HG02970 (cell line): ENCODE measurements around the gene BRDT.

Experiments
- ATAC-seq: cut with Tn5 transposase; IDR thresholded peaks from one replicate; pipeline ENCODE4 v1.9.1; 2021; ENCODE audit warnings: mild to moderate bottlenecking, moderate library complexity, moderate number of reproducible peaks; ENCODE audit not compliant: unreplicated experiment, low FRiP score

The BRDT gene

DNA sequence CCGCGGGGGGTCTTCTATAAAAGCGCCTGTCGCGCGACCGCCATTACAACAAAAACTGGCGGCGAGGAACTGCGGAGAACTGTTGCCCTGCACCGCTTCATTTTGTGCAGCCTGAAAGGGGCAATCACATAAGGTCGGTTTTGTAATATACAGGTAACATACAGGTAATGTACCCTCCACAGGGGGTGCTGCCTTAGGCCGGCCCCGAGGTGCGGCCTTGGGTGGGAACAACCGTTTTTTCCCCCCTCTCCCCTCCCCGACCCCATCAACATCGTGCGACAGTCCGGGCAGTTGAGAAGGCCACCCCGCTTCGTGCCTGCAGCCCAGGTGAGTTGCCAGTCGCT lies at the start of gene BRDT:
Gene BRDT, plus strand, starts transcription at position 46 of the 344 bp plus-strand sequence. CDS start 13,354 bp downstream, outside the sequence.
- ATAC-seq = no peak

DNA sequence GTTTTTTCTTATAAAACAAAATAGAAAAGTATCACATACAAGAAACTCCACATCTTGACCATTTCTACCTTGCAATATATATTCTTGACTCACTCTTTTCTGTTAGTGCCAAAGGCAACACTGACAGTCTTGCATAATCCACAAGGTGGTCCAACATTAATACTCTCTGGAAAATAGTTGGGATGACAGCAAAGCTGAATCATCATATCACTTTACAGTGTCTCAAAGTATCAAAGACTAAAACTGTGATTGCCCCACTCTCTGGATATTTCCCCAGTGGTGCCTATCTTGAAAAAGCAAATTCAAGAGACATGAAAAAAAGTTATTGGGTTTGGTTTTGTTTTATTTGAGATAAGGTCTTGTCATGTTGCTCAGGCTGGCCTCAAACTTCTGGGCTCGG lies 48.6 kb upstream of the BRDT start:
- no peak for ATAC-seq

DNA sequence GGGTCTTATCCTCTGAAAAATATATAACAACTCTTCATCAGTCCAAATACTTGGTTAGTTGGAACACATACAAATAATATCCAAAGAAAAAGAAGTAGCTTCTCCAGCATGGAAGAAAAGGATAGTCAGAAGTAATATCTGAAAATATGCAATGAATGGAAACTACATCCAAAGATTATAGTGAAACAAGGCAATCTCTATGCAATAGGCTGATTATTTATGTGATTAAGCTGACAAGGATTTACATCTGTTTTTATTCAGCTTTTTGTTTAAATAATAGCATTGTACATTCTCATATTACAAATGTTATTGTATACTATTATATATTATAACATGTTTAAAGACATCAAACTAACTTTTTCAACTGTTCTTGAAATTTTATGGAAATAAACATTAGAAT lies 48.0 kb upstream of the BRDT start:
- ATAC-seq = no peak

DNA sequence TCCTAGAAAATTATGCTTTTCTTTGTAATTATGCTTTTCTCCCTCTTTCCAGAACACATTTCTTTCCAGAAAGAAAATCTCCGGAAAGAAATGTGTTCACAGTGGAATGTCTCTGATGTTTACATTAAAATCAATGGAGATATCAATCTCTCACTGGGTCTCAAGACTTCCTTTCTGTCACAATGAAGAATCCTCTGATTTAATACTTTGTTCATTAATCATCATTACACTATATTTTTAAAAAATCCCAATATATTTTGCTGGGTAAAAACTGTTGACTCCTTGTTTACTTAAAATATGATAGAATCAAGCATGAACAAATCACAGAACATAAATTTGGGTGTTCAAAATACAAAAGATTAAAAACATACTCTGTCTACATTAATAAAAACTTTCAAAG lies 36.9 kb upstream of the BRDT start:
- ATAC-seq = no peak

DNA sequence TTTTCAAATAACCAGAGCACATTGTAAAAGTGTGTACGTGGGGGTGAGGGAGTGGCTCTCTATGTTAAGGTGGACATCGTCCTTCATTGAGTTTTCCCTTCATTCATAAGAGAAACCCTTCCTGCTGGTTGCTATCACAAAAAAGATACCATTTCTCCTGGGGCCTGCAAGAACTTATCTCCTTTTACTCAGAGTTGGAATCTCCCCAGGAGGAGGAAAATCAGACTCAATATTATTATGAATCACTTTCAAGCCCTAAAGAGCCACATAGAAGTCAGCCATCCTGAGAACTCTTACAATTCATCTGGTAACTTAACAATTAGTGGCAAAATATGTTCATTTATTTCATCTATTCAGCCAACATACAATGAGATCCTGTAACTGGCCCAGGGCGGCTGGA lies 36.2 kb upstream of the BRDT start:
- ATAC-seq = no peak

DNA sequence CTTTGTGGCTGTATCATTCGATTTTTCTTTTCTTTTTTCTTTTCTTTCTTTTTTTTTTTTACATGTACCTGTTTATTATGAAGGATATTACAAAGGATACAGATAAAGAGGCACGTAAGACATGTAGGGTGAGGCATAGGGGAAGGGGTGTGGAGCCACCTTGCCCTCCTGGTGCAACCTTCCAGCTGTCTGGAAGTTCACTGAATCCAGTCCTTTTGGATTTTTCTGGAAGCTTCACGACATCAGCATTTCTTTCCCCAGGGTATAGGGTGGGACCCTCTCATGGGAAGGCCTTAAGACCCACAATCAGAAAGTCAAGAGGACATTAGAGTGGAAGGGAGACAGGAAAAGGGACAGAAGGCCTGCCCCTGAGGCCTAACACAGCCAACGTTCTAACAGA lies 33.2 kb upstream of the BRDT start:
- ATAC-seq = no peak

DNA sequence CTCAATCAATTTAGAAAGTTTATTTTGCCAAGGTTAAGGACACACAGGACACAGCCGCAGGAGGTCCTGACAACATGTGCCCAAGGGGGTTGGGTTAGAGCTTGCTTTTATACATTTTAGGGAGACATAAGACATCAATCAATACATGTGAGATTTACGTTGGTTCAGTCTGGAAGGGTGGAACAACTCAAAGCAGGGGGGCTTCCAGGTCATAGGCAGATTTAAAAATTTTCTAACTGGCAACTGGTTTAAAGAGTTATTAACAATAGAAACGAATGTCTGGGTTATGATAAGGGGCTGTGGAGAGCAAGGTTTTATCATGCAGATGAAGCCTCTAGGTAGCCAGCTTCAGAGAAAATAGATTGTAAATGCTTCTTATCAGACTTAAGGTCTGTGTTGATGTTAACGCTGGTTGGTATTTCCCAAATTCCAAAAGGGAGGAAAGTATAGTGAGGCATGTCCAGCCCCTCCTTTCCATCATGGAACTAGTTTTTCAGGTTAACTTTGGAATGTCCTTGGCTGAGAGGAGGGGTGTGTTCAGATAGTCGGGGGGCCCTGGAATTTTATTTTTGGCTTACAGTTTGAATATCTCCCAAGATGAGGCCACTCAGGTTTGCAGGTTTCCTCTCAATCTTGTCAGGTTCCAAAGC lies 32.3 kb upstream of the BRDT start:
- ATAC-seq = no peak

DNA sequence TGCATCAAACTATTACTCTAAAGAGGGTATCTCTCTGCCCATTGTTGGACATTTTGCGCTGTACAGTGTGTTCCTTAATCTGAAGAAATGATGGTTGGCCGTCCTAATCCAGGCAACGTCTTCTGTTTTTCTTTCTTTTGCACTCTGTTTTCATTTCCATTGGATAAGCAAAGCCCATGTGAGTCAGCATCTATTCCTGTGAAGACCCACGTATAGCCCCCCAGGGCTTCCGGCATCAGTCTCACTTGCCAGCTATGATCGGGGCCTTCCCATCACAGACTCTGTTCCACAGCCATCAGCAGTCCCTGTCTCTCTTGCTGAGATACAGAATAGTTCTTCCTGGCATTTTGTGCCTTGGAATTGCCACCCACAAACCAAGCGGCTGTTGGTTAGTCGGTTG lies 29.2 kb upstream of the BRDT start:
- no peak for ATAC-seq

DNA sequence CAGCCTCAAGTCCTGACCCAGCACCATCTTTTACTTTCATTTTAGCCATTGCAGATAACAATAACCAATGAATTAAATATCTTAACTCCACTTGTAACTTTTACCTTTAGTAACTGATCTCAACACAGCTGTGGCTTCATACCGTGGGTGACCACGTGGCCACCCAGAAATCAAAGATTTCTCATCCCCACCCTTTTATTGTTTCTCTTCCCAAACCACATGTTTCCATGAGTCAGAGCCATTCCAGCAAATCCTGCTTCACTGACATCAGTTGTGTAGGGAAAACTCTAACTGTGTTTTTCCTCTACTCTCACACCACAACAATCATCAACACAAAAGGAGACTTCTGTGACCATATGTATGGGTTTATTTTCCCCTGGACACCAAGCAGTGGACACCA lies 25.1 kb upstream of the BRDT start:
- no peak for ATAC-seq

DNA sequence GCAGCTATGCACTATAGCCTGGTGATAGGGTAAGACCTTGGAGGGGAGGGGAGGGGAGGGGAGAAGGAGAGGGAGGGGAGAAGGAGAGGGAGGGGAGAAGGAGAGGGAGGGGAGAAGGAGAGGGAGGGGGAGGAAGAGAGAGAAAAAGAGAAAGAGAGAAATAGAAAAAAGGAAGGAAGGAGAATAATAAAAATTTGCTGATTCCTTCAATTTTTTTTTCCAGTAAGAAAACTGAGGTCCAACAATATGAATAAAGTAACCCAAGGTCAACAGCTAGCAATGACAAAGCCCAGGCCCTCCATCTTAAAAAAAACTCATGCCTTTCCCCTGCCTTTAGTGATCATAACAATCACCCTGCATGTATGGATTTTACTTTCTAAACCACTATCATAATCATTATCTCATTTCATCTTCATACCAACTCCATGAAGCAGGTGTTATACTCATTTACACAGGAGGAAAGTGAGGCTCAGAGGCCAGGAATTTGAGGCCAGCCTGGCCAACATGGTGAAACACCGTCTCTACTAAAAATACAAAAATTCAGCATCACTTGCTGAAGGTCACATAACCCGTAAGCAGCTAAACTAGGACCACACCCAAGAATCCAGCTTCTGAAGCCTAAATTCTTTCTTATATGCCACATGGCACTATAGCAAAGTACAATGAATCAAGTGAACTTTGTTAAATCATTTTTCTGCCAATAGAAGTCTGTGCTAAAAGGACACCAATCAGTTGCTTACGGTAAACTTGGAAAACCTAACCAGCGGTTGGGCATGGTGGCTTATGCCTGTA lies 23.4 kb upstream of the BRDT start:
- ATAC-seq = no peak

DNA sequence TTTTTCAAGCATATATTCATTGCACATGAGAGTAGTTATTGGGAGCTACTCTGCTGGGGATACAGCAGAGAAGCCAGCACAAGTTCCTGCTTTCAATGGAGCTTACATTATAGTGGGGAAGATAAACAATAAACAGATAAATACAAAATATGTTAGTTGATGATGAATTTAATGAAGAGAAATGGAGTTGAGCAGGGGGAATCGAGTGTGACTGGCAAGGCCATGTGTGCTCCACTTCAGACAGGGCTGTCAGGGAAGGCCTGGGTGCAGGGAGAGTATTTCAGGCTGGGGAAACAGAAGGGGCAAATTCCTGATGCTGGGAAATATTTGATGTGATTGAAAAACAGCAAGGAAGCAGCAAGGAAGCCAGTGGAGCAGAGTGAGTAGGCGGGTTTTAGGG lies 21.2 kb upstream of the BRDT start:
- no peak for ATAC-seq

DNA sequence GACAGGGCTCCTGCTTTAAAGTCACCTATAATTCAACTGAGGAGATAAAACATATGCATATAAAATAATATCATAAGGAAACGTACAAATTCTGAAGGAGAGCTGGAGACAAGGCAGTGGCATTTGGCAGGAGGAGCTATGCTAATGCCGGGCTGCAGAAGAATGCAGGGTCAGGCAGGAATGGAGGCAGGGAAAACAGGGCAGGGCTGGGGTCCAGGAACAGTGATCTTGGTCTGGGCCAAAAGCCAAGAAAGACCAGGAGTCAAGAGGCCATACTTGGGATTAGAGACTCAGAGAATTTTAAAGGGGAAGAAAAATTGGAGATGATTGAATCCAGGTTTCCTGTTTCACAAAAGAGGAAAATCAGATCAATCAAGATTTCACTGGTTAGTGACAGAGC lies 20.0 kb upstream of the BRDT start:
- ATAC-seq = no peak

DNA sequence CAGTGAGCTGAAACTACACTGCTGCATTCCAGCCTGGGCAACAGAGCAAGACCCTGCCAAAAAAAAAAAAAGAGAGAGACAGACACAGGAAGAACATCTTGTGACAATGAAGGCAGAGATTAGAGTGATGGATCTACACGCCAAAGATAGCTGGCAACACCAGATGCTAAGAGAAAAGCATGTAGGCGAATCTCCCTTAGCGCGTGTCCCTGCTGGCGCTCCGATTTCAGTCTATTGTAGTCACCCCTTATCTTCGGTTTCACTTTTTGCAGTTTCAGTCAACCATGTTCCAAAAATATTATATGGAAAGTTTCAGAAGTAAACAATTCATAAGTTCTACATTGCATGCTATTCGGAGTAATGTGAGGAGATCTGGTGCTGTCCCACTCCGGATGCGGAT lies 11.6 kb upstream of the BRDT start:
- no peak for ATAC-seq

DNA sequence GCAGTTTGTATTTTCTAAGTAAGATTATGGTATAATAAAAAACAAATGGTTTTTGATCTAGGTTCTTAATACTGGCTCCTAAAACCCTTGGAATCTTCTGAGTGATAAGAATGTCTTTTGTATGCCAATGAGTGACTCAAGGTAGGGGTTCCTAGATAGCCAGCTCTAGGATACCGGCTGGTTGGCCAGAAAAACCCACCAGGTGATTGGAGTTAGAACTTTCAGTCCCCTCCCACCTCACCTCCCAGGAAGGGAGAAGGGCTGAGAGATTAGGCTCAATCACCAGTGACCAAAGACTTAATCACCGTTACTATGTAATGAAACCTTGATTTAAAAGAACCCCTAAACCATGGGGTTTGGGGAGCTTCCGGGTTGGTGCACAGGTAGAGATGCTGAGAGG lies 8.7 kb upstream of the BRDT start:
- no peak for ATAC-seq

DNA sequence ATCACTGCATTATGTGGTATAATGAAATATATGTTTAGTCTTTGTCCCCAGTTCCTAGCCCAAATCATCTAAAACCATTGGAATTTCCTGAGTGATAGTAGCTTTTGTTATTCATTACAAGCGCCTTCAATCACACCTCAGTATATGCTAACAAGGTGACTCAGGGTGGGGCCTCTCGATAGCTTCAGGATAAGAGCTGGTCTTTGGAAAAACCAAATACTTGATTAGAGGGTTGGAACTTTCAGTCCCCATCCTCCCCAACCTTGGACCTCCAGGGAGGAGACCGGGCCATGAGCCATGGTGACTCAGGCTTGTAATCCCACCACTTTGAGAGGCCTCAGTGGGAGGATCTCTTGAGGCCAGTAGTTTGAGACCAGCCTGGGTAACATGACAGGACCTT lies 5.1 kb upstream of the BRDT start:
- no peak for ATAC-seq

DNA sequence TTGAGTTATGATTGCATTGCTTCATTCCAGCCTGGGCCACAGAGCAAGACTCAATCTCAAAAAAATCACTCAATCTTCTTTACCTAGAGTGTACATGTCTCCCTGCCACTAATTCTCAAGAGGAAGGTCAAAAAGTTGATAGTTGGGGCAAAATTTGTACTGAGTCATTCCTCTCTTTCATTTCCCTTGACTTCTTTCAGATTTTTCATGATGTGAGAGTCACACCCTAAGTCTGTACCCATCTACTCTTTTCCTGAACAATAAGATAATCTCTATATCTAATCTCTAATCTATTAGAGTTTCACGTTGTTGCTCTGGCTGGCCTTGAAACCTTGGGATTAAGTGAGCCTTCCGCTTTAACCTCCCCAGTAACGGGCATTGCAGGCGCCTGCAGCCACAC lies 1.1 kb upstream of the BRDT start:
- ATAC-seq = no peak

DNA sequence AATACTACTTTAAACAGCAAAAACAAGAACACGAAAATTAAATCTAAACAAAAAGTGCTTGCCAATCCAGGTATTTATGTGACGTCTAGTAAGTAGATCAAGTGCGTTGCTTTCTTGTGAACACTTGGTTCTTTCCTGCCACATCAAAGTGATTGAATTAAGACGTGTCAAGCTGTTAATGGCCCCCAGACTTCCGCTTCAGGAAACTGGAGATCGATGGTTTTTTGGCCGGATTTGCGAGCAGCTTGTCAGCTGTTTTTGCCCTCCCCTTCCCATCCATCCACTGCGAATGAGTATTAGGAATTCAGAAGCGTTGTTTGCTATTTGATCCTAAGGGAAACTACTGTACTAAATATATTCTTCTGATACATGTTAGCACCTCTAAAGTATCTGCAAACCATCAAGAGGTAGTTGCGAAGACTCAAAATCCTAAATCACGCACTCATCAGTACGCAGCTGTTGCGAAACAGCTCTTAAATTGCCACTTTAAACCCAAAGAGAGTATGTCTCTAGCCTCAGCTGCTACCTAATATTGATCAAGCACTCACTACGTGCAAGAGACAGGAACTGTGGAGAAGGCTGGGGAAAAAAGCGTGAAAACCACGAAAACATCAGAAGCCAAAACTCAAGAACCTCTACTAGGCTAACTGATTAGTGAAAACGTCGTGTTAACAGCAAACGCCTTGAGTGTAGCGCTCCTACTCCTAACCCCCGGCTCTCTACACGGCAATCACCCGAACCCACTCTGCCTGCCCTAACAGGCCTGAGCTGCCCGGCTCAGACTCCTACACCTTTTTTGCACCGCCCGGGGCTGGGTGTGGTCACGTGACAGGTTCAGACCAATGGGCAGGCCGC lies 473 bp upstream of the BRDT start:
- no peak for ATAC-seq

DNA sequence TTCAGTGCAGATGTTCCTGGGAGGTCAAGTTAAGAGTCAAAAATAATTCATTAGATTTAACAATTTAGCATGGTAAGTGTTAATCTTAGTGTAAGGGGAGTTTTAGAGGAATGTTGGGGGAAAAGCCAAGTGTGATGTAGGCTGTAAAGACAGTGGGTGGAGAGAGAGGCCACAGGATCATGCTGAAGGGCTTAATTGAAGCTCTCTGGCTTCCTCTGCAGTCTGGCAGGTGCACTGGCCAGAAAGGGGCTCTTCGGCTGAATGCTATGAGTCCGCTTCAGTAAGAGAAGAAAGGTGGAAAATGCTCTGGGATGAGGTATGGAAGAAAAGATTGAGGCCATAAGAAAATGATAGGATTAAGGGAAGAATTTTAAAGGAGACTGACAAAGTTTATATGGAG lies 3.0 kb downstream of the BRDT start:
- no peak for ATAC-seq

DNA sequence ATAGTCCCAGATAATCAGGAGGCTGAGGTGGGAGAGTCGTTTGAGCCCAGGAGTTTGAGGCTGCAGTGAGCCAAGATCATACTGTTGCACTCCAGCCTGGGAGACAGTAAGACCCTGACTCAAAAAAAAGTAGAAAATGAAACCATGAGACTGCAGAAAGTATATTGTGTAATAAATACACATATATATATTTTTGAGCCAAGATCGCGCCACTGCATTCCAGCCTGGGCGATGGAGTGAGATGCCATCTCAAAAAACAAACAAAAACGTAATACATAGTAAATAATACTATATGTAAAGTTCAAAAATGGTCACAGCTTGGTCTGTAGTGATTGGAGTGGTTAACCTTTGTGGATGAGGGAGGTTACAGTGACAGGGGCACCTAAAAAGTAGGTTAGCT lies 9.7 kb downstream of the BRDT start:
- ATAC-seq = no peak

DNA sequence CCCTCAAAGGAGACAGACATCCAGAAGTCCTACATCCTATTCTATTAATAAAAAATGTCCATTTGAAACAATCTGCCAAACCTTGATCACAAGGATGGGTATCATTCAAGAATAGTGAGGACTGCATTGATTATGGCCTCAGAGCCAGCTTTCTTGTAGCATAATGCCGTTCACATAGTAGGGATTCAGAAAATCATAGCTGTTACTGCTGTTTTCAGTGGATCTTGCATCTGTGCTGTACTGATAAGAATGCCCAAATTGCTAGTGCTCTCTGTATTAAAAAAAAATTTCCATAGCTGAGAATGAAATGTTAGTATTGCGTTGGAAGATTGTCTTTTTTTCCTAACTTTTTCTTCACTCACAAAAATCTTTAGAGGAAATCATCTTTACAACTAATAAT lies 19.1 kb downstream of the BRDT start:
- no peak for ATAC-seq

DNA sequence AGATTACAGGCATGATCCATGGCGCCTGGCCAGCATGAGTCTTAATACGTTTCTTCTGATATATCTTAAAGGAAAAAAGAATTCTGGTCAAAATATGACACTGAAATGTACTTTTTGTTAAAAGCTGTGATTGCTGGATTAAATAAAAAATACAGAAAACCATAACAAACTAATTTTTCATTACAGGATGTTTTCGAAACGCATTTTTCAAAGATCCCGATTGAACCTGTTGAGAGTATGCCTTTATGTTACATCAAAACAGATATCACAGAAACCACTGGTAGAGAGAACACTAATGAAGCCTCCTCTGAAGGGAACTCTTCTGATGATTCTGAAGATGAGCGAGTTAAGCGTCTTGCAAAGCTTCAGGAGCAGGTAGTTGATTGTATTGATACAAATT lies 30.2 kb downstream of the BRDT start:
- no peak for ATAC-seq

DNA sequence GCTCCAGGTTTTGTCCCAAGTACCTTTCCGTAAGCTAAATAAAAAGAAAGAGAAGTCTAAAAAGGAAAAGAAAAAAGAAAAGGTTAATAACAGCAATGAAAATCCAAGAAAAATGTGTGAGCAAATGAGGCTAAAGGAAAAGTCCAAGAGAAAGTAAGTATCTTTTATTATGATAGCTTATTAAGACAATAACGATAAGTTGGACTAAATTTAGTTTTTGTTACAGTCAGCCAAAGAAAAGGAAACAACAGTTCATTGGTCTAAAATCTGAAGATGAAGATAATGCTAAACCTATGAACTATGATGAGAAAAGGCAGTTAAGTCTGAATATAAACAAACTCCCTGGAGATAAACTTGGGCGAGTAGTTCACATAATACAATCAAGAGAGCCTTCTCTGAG lies 31.5 kb downstream of the BRDT start:
- no peak for ATAC-seq
